Measurements from ENCODE around the gene IGSF21. TPM values are rescaled to one million over a fixed set of nuclear protein-coding genes. Genes with fewer than 3 reads are reported as not detected.
"Not testable (repeated sequence)": the region's sequence is repeated elsewhere in the genome, so short reads cannot be mapped to it uniquely, and the experiment has no call there.

The IGSF21 gene
- total RNA-seq, 1 donor from 2014 or later: 0.10 TPM

GRCh38 chr1:18145851-18146618 lies 38.4 kb downstream of the IGSF21 start:
- DNase-seq: no peak

- no peak for DNase-seq
Measured at GRCh38 chr1:18146886-18147285, 39.3 kb downstream of the IGSF21 start.

- DNase-seq: no peak
Measured at GRCh38 chr1:18147672-18148071, 40.1 kb downstream of the IGSF21 start.

GRCh38 chr1:18148461-18148860 lies 40.9 kb downstream of the IGSF21 start:
- DNase-seq: no peak

- DNase-seq: no peak
Measured at GRCh38 chr1:18149027-18149641, 41.5 kb downstream of the IGSF21 start.

- no peak for DNase-seq
Measured at GRCh38 chr1:18151436-18152122, 44.0 kb downstream of the IGSF21 start.

GRCh38 chr1:18154430-18155194 lies 47.0 kb downstream of the IGSF21 start:
- no peak for DNase-seq

GRCh38 chr1:18155881-18156385 lies 48.3 kb downstream of the IGSF21 start:
- no peak for DNase-seq

- no peak for DNase-seq
Measured at GRCh38 chr1:18157352-18157751, 49.8 kb downstream of the IGSF21 start.

GRCh38 chr1:18157968-18158367 lies 50.4 kb downstream of the IGSF21 start:
- DNase-seq: no peak

GRCh38 chr1:18158714-18159113 lies 51.1 kb downstream of the IGSF21 start:
- DNase-seq: no peak

GRCh38 chr1:18160290-18160942 lies 52.8 kb downstream of the IGSF21 start:
- DNase-seq: peak; percentile 5

GRCh38 chr1:18161690-18162089 lies 54.1 kb downstream of the IGSF21 start:
- DNase-seq: peak; percentile 84

GRCh38 chr1:18165640-18166039 lies 58.0 kb downstream of the IGSF21 start:
- not testable (repeated sequence) for DNase-seq

GRCh38 chr1:18166341-18166740 lies 58.7 kb downstream of the IGSF21 start:
- no peak for DNase-seq

- DNase-seq: no peak
Measured at GRCh38 chr1:18166929-18167328, 59.3 kb downstream of the IGSF21 start.

GRCh38 chr1:18170444-18170843 lies 62.8 kb downstream of the IGSF21 start:
- no peak for DNase-seq

GRCh38 chr1:18174037-18174436 lies 66.4 kb downstream of the IGSF21 start:
- no peak for DNase-seq

GRCh38 chr1:18175051-18175450 lies 67.5 kb downstream of the IGSF21 start:
- DNase-seq: no peak

GRCh38 chr1:18175530-18176377 lies 68.2 kb downstream of the IGSF21 start:
- no peak for DNase-seq

GRCh38 chr1:18176619-18177018 lies 69.0 kb downstream of the IGSF21 start:
- DNase-seq: no peak
